Inflammatory macrophage treated with lipopolysaccharide for 4 hours (primary cell): Measurements from ENCODE around the gene FBXL2.

Experiments
- DNase-seq: peaks from one replicate; pipeline ENCODE4 v3.0.0-alpha.2; 2020

The FBXL2 gene, protein sequence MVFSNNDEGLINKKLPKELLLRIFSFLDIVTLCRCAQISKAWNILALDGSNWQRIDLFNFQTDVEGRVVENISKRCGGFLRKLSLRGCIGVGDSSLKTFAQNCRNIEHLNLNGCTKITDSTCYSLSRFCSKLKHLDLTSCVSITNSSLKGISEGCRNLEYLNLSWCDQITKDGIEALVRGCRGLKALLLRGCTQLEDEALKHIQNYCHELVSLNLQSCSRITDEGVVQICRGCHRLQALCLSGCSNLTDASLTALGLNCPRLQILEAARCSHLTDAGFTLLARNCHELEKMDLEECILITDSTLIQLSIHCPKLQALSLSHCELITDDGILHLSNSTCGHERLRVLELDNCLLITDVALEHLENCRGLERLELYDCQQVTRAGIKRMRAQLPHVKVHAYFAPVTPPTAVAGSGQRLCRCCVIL

DNA sequence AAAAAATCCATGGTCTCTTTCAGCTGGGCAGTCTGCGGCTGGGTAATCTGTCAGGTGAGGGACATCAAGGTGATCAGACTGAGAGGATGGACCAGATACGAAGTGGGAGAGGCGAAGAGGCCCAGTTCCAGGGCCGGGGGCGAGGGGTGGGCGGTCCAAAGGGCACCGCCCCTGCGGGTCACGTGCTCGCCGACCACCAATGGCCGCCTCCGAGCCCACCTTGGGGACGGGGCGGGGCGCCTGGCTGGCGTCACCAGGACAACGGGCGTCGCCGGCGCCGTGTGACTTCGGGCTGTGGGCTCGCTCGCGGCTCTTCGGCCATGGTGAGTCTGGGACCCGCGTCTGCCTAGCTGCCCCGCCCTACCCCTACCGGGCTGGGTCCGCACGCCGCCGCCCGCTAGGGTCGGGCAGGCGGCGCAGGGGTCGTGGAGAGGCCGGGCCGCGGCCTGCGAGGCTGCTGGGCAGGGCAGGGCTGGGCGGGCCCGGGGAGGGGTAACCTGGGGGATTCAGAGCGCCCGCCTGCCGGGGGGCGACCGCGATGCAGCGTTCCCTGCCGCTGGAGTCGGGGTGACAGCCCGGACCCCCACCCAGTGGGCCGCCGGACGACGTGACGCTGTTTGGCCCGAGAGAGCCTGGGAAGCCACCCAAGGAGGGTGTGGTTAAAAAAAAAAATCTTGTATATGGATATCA, at the start of gene FBXL2:
Gene FBXL2 (plus strand): TSS at position 250 of the 690 bp plus-strand sequence. CDS start 71 bp downstream, at position 321.
- peak; percentile 10 for DNase-seq

DNA sequence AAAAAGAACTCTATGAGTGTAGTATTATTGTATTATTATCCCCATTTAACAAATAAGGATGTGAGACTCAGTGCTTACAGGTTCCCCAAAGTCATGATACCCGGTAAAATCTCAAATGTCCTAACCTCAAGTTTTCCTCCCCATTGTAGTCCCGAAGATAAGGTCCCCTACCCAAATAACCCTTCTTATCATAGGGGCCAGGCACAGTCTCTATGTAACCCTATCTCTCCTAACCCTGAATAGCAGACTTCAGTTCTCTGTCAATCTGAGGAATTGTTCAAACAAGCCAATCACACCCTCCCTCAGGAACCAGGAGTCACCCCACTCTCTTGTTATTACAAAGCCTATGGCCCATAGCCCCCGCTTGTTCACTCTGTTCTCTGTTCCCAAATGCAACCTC, 48.2 kb upstream of the FBXL2 start:
- no peak for DNase-seq

GRCh38 chr3:33229947-33230346, 47.3 kb upstream of the FBXL2 start:
- DNase-seq = no peak

DNA sequence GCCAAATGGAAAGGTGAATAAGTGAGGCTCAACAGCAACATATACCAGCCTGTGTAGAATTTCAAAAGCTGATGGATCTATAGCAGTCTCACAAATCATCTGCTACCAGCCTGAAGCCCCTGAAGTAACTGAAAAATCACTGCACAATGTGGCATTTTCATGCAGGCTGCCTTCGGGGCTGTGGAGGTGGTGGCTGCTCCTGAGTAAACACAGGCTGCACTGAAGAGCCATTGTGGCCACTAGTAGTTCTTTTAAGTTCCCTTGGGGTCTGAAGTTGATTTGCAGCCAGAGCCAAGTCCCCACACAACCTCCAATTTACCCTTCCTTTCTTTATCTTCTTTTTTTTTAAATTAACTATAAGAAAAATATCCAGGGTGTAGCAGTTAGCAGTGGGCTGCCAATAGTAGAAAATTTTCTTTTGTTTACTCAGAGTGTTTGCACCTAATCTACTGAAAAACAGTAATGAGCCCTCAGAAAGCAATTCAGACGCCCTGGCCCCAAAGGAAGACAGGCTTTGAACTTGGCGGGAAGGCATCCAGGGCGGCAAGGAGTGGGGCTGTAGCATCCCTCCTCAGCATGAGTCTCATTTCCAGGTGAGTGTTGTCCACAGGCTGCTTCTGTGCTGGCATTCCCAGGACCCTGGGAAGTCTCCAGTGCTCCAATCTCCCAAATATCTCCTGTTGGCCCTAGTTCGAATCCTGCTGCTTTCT, 45.3 kb upstream of the FBXL2 start:
- no peak for DNase-seq

GRCh38 chr3:33233884-33234283, 43.4 kb upstream of the FBXL2 start:
- no peak for DNase-seq

DNA sequence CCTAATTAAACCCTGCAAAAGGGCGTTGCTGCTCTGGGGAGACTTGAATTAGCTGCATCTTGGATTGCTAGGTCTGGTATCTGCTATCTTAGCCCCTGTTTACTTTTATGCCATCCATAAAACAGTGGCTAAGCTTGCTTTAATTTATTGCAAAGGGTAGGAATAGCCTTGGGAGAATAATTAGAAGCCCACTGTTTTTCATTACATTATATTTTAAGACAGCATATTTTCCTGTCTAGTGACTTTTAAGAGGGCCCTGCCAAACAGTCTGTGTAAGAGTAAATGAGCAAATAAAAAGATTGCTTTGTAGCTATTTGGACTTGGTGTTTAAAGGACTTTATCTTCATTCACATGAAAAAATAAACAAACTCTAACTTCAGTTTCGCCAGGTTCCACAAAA, 41.2 kb upstream of the FBXL2 start:
- DNase-seq = no peak

DNA sequence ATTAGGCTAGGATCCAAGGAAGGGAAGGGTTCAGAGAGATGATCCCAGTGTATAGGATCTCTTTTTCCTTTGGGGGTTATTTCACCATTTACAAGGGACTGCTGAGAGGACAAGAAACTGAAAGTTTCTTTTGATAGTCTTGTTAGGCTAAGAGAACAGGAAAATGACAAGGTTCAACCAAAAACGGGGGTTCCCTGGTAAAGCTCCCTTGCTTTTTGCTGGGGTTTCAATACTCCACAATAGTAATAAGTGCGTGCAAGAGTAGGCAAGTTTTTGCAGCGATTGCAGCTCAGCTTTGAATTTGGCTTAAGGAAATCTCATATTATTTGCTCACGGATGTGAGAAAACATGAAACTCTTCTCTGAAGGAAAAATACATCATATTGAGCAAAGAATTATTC, 39.8 kb upstream of the FBXL2 start:
- DNase-seq = no peak

DNA sequence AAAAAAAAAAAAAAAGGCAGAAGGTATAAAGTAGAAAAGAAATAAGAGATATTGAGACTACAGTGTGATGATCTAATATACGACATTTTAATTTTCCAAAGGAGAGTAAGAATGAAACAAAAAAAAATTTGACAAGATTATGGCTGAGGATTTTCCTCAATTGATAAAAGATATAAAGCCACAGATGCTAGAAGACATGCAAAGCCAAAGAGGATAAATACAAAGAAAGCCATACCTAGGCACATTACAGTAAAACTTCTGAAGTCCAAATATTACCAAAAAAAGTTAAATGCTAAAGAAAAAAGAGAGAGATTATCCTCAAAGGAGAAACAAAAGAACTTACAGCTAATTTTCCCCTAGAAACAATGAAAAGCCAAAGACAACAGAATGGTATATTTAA, 38.3 kb upstream of the FBXL2 start:
- DNase-seq = no peak

- no peak for DNase-seq
These were observed 37.0 kb upstream of the FBXL2 start for GRCh38 chr3:33240261-33240660.

DNA sequence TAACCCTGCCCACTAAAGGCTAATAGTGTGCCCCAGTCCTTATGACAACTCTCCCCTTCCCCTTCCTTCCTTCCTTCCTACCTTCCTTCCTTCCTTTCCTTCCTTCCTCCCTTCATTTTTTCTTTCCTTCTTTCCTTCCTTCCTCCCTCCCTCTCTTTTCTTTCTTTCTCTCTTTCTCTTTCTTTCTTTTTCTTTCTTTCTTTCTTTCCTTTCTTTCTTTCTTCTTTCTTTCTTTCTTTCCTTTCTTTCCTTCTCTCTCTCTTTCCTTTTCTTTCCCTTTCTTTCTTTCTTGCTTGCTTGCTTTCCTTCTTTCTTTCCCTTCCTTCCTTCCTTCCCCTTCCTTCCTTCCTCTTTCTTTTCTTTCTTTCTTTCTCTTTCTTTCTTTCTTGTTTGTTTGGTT, 30.5 kb upstream of the FBXL2 start:
- no peak for DNase-seq

DNA sequence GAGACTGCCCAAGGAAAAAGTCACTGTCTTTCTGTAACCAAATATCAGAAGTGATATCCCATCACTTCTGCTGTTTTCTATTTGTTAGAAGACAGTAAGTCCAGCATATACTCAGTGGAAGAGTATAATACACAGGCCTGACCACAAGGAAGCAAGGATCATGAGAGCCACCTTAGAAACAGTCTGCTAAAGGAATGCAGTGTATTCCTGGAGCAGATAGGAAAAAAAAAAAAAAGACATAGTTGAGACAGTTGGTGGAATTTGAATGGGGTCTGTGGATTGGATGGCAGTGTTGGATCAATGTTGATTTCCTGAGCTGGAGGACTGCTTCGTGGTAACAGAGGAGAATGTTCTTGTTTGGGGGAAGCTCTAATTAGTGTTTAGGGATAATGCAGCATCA, 26.5 kb upstream of the FBXL2 start:
- no peak for DNase-seq

GRCh38 chr3:33256249-33256648, 21.0 kb upstream of the FBXL2 start:
- no peak for DNase-seq

DNA sequence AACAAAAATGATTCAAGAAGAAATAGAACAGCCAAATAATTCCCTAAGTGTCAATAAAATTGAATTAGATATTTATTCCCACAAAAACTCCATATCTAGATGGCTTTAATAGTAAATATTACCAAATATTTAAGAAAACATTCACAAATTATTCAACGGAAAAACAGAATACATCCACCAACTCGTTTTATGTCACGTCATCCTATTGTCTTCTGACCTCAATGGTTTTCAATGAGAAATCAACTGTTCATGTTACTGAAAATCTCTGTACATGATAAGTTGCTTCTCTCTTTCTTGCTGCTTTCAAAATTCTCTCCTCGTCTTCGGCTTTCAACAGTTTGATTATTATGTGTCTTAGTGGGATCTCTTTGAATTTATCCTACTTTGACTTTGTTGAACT, 17.1 kb upstream of the FBXL2 start:
- DNase-seq = no peak

DNA sequence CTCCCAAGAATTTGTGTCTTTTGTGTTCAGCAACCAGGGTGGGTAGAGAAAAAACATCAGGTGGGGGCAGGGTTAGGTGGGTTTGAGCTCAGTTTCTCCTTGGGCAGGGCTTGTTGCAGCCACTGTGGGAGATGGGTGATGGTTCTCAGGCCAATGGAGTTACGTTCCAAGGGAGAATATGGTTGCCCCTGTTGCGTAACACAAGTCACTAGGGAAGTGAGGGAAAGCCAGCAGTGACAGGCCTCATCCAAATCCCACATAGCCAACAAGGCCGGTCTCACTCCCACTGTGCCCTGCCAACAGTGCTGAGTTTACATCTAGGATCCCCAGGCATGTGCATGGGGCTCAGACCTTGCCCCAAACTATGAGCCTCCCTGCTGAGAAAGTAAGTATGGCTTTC, 7.9 kb upstream of the FBXL2 start:
- DNase-seq = no peak

DNA sequence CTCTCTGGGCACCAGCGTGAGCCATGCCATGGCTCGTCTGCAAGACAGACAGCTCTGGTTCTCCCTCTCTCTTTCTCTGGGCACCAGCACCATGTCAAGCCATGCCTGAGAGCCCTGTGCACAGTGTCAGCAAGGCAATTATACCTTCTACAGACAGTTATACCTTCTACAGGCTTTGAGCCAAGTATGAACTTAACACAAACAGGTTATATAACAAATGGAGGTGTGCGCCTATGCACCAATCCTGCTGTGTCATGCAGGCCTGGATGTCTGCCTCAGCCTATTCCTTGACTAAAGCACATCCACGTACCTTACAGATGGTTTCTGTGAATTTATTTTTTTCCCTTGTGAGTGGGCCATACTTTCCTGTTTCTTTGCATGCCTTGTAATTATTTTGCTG, 5.9 kb upstream of the FBXL2 start:
- no peak for DNase-seq

DNA sequence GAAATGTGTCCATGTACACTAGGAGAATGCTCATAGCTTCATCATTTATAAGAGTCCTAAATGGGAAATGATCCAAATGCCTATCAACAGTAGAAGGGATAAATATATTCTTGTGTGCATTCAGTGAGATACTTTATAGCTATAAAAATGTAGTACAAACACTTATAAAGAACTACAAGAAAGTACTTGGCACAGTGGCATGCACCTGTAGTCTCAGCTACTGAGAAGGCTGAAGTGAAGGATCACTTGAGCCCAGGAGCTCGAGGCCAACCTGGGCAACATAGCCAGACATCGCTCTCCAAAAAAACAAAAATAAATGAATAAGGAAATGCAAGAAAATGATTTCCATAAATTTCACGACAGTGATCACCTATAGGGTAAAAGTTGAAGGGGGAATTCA, 3.6 kb upstream of the FBXL2 start:
- DNase-seq = no peak

DNA sequence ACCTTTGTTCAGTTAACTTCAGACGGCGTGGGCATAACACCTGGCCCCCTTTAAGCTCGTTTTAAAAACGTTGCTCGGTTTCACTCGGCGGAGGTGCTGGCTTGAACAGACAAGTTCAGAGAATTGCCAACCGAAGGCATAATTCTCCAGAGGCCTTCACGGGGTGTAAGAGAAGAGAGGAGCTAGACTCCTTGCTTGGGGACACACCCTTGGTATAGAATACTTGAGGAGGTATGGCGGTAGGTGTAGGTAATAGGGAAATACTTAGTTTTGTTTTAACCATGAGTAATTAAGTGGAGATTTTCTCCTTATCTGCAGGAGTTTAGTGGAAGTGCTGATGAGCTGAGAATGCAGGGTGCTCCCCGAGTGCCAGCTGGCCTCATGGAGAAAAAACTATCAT, 921 bp downstream of the FBXL2 start:
- no peak for DNase-seq

DNA sequence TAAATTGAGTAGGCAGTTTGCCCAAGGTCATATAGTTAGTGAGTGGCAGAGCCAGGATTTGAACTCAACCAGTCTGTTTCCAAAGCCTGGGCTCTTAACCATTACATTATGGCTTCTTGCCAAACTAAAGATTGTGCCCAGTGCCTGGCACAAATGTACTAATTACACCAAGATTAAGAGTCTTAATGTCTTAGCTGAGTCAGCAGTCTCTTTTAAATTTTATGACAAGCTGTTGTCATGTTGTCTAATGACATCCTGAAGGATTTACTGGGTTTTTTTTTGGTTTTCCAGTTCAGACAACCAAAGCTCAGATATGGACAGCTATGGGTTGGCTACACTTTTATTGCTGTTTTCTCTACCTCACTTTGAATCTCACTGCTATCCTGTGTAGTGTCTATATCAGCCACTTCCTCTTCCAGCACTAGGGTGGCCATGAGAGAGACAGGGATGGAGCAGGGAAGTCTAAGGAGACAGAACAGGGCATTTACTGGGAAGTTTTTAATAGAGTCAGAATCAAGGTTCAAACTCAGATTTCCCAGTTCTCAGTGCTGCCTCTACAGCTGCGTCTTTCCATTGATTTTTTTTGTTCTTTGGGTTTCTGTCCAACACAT, 10.5 kb downstream of the FBXL2 start:
- no peak for DNase-seq

DNA sequence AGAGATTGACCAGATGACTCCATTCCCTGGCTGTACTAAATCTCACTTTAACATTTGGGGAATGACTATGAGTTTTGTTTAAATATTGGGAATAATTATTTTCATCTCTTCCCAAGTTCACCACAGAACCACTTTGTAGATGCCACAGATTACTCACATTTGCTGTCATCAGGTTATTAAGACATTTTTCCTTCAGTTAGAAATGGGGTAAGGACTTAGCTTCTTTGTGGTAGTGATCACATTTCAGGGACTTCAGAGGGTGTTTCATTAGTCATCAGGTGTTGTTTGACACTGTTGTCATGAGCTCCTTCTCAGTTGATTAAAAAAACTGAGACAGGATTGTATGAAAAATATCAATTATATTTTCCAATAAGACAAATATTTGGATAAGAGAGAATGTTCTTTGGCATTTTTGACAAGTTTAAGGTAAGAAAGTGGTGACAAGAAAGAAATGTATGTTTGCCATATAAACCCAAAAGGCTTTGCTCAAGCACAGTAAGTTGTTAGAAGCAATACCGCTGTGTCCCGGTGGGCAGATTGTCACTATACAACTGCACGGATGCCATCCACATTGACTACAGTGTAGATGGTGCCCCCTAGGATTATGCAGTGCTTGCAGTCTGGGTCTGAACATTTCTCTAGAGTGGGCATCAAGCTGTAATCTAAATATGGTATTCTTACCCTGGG, 22.3 kb downstream of the FBXL2 start:
- DNase-seq = no peak

DNA sequence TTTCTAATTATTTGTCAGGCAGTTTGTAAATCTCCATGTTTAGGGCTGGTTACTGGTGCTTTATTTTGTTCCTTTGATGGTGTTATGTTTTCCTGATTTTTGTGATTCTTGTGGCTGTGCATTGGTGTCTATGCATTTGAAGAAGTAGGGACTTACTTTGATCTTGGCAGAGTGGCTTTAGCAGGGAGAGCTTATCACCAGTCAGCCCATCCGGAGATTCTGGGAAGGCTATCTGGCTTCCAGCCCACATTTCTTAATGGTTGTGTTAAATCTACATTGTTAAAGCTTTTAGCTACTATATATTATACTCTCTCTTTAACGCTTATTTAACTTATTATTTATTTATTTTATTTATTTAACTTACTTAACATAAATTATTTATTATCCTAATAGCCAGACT, 35.1 kb downstream of the FBXL2 start:
- no peak for DNase-seq

GRCh38 chr3:33313331-33313730, 36.1 kb downstream of the FBXL2 start:
- DNase-seq = no peak

GRCh38 chr3:33314993-33315392, 37.8 kb downstream of the FBXL2 start:
- no peak for DNase-seq

GRCh38 chr3:33315826-33316225, 38.6 kb downstream of the FBXL2 start:
- DNase-seq = no peak
